ENCODE data around the gene RAE1. TPM values are rescaled to one million over a fixed set of nuclear protein-coding genes. Genes with fewer than 3 reads are reported as not detected.

Gene RAE1
- total RNA-seq, 1 donor from 2014 or later = 44.6 TPM

DNA sequence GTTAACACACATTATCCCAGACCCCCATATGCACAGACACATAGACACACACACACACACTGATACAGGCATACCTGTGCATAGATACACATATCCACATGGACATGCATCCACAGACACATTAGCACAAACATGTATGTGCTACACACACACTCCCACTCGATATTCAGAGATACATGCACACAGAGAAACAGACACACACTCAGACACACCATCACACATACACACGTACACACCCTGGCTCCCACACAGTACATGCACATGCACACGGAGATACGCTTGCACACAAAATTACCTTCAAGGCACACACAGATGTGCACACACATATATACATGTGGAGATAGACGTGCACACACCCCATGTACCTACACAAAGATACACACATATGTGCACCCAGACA lies 59.9 kb downstream of the RAE1 start:
- DNase-seq (ENCODE audit: low spot score, unreplicated experiment) = no peak
- H3K36me3 Mint-ChIP-seq (ENCODE audit: insufficient read depth) = peaks cover 1% of the 10 kb centered on the region
- no peaks in the 10 kb centered on the region for H3K9me3 Mint-ChIP-seq (ENCODE audit: low read depth)
- H3K4me3 Mint-ChIP-seq (ENCODE audit: low read depth) = no peak overlapping the region
- TF ChIP-seq CTCF (IDR thresholded peaks at IDR 0.05; ENCODE audit: unreplicated experiment) = no peak
- peaks cover 1% of the 10 kb centered on the region for H3K27me3 Mint-ChIP-seq
- H3K27ac Mint-ChIP-seq = no peak overlapping the region
- peaks cover 4% of the 10 kb centered on the region for H3K4me1 Mint-ChIP-seq (ENCODE audit: low read depth)

GRCh38 chr20:57411406-57412283 lies 60.6 kb downstream of the RAE1 start:
- no peak overlapping the region for H3K27ac Mint-ChIP-seq
- no peaks in the 10 kb centered on the region for H3K9me3 Mint-ChIP-seq (ENCODE audit: low read depth)
- no peak for DNase-seq (ENCODE audit: low spot score, unreplicated experiment)
- H3K36me3 Mint-ChIP-seq (ENCODE audit: insufficient read depth) = peaks cover 1% of the 10 kb centered on the region
- no peak overlapping the region for H3K4me3 Mint-ChIP-seq (ENCODE audit: low read depth)
- peaks cover 4% of the 10 kb centered on the region for H3K4me1 Mint-ChIP-seq (ENCODE audit: low read depth)
- TF ChIP-seq CTCF (IDR thresholded peaks at IDR 0.05; ENCODE audit: unreplicated experiment) = no peak
- H3K27me3 Mint-ChIP-seq = peaks cover 3% of the 10 kb centered on the region

GRCh38 chr20:57412347-57413029 lies 61.4 kb downstream of the RAE1 start:
- peaks cover 4% of the 10 kb centered on the region for H3K4me1 Mint-ChIP-seq (ENCODE audit: low read depth)

DNA sequence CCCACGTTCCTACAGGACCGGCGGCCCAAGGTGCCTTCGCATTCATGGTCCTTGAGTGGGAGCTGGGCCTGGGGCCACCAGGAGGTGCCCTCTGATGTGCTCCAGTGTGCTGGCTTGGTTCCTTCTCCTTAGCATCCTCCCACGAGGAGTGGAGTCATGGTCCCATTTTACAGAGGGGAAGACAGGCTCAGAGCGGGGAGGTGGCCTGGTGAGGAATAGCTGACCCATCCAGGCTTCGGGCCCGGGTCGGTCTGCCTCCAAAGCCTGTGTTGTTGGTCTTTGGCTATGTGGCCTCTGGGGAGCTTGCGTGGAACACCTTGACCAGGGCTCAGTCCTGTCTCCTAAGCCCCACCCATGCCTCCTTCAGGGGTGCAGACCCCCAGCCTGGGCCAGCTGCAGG lies 62.9 kb downstream of the RAE1 start:
- no peak for TF ChIP-seq CTCF (IDR thresholded peaks at IDR 0.05; ENCODE audit: unreplicated experiment)
- no peaks in the 10 kb centered on the region for H3K36me3 Mint-ChIP-seq (ENCODE audit: insufficient read depth)
- peaks cover 4% of the 10 kb centered on the region for H3K4me1 Mint-ChIP-seq (ENCODE audit: low read depth)
- no peak overlapping the region for H3K4me3 Mint-ChIP-seq (ENCODE audit: low read depth)
- no peak for DNase-seq (ENCODE audit: low spot score, unreplicated experiment)
- H3K27me3 Mint-ChIP-seq = peaks cover 3% of the 10 kb centered on the region
- no peaks in the 10 kb centered on the region for H3K9me3 Mint-ChIP-seq (ENCODE audit: low read depth)
- no peak overlapping the region for H3K27ac Mint-ChIP-seq

More at GRCh38 chr20:57412347-57413029, 61.4 kb downstream of the RAE1 start:
- no peak overlapping the region for H3K4me3 Mint-ChIP-seq (ENCODE audit: low read depth)
- H3K27me3 Mint-ChIP-seq = peaks cover 3% of the 10 kb centered on the region
- H3K9me3 Mint-ChIP-seq (ENCODE audit: low read depth) = no peaks in the 10 kb centered on the region
- DNase-seq (ENCODE audit: low spot score, unreplicated experiment) = no peak
- peaks cover 1% of the 10 kb centered on the region for H3K36me3 Mint-ChIP-seq (ENCODE audit: insufficient read depth)
- TF ChIP-seq CTCF (IDR thresholded peaks at IDR 0.05; ENCODE audit: unreplicated experiment) = no peak
- no peak overlapping the region for H3K27ac Mint-ChIP-seq

GRCh38 chr20:57414867-57415592 lies 64.0 kb downstream of the RAE1 start:
- Mint-ChIP-seq H3K27ac (no peak overlapping the region), H3K4me3 (ENCODE audit: low read depth) (no peak overlapping the region), H3K27me3 (peaks cover 3% of the 10 kb centered on the region), H3K9me3 (ENCODE audit: low read depth) (no peaks in the 10 kb centered on the region), H3K36me3 (ENCODE audit: insufficient read depth) (no peaks in the 10 kb centered on the region), H3K4me1 (ENCODE audit: low read depth) (peaks cover under 1% of the 10 kb centered on the region)
- no peak for DNase-seq (ENCODE audit: low spot score, unreplicated experiment)
- no peak for TF ChIP-seq CTCF (IDR thresholded peaks at IDR 0.05; ENCODE audit: unreplicated experiment)

Measured in progenitor cell of endocrine pancreas (in vitro differentiated cells).